Stimulated activated CD4-positive, alpha-beta T cell treated with anti-CD3 and anti-CD28 coated beads, Interleukin-1b, Interleukin-23, amount 100 ng/mL, for 48 hours (primary cell): Measurements from ENCODE around the gene LIMS2.

Experiments used
- DNase-seq: peaks from one replicate; pipeline ENCODE4 v3.0.0-alpha.2; 2020

Gene LIMS2

DNA sequence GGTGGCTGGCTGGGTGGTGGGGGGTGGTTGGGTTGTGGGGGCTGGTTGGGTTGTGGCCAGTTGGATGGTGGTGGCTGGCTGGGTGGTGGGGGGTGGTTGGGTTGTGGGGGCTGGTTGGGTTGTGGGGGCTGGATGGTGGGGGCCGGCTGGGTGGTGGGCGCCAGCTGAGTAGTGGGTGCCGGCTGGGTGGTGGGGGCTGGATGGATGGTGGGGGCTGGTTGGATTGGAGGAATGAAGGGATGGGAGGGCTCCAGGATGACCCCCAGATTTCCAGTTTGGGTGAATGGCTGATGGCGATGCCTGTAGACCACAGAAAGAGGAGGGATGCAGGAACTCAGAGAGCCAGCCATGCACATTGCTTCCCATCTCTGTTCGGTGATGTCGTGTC is 56.1 kb downstream of the LIMS2 start:
- DNase-seq: no peak

DNA sequence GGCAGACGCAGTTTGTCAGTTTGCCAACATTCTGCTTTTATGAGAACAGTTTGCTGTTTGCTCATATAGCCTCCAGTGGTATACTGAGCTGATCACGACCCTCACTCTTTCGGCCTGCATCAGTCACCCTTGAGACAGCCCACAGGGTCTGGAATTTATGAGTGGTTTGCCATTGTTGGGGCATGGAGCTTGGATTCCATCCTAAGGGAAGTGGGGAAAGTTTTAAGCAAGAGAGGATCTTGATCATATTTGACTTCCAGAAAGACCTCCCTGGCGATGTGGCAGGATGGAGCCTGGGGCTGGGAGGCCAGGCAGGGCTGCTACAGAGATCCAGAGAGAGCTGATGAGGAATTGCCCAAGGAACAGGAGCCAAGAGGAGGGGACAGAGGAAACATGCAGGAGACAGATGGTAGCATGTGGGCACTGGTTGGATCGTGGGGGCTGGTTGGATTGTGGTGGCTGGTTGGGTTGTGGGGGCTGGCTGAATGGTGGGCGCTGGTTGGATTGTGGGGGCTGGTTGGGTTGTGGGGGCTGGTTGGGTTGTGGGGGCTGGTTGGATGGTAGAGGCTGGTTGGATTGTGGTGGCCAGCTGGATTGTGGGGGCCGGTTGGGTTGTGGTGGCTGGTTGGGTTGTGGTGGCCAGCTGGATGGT is 56.7 kb downstream of the LIMS2 start:
- DNase-seq: no peak

DNA sequence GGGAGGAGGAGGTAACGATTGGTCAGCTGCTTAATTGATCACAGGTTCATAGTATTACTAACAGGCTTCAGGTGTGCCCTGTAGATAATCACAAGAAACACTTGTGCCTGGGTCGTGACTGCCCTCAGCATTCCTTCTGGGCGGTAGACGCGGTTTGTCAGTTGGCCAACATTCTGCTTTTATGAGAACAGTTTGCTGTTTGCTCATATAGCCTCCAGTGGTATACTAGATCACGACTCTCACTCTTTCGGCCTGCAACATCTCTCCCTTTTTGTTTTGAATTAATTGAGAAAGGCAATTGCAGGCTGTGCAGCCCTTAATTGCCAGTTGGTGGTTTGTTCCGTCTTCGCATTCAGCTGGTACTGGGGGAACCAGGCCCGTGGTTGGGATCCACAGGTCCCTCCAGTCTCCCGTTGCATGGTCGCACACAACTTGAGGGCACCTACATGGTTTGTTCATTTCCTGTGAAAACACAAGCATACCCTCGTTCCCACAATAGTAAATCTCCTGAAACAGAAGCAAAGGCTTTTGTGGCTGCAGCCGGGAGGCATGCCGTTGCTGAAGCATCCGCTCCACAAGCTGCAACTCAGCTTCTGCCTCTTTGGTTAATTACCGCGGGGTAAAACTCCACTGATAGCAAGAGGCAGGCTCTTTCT is 59.7 kb downstream of the LIMS2 start:
- DNase-seq: no peak

DNA sequence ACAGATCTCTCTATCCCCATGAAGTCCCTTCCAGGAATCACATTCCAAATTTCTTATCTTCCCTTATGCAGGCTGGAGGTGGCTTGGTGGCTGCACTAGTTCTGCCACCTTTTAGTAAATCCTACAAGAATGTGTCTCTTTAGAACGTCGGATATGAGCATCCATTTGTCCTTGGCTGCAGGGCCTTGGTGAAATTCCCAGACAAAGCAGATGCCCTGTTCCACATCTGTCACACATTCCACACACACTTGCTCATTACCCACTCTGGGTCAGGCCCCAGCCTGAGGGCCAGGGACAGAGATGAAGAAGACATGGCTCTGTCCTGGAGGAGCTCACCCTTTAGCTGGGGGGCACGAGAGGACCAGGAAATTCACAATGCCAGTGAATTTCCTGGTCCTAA is 60.6 kb downstream of the LIMS2 start:
- DNase-seq: no peak

DNA sequence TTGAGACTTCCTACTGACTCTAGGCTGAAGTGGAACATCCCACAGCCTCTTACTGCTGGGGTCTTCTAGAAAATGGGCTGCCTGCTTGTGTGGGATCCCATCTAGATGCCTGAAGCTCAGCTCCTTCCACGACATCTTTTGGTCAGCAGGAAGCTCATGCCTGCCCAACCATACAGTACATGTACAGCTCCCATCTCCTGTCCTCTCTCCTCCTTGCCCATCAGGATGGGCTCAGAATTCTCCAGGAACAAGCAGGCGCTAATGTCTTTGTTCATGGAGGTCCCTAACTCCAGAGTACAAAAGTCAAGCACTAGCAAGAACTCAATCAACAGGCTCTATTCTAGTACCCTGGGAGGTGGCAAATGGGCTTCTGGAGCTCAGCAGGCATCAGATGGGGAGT is 61.1 kb downstream of the LIMS2 start:
- DNase-seq: no peak

DNA sequence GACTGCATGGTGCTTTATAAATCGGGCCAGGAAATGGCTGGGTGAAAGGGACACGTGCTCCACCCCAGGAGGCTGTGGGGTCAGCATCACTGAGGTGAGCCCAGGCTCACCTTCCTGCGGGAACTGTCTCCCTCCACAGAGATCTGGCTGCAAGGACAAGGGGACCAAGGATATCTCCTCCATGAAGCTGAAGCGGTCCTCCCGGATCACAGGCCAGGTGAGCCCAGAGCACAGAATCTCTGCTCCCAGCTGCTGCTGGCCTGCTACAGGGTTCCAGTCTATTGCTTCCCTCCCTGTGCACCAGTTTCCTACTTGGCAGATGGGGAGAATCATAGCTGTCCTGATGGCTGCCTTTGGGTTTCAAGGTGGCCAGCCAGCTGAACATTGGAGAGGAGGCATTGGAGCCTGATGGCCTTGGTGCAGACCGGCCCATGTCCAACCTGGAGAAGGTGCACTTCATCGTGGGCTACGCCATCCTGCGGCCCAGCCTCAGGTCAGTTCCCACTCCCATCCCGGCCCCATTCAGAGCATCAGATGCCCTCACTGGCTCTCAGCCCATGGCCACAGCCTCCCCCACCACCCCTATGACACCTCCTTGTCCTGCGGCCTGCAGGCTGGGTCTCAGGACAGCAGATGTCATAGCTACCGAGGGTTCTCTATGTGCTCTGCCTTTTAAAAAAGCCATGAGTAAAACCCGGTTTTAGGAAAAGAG is 63.1 kb downstream of the LIMS2 start:
- no peak for DNase-seq

DNA sequence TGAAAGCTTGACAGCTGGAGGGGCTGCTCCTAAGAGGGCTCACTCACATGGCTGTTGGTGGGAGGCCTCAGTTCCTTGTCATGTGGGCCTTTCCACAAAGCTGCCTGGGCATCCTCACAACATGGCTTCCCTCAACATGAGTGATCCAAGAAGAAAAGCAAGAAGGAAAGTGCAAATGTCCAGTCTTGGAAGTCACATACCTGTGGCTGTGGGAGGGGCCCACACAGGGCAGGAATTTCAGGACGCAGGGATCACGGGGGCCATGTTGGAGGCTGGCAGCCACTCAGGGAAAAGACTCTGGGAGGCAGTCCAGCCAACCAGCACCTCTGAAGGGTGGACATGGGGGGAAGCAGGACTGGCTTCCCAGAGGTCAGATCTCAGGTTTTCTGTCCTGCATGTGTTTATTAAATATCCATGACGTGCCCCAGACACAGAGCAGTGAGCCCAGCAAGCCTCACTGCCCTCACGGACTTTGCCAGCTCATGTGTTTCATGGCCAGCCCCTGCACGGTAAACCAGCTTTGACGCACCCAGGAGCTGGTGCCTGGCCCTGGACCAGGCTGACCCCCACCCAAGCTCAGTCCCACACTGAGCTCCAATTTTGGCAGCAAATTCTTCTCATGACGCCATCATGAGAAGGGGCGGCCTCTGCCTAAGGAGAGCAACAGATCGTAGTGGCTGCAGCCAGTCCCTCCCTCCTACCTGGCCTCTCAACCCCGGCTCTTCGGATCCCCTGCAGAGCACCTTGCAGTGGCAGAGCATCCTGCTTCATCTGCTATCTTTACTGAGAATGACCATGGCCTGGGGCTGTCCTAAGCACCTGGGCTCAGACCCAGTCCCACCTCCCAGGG is 64.0 kb downstream of the LIMS2 start:
- DNase-seq: no peak

DNA sequence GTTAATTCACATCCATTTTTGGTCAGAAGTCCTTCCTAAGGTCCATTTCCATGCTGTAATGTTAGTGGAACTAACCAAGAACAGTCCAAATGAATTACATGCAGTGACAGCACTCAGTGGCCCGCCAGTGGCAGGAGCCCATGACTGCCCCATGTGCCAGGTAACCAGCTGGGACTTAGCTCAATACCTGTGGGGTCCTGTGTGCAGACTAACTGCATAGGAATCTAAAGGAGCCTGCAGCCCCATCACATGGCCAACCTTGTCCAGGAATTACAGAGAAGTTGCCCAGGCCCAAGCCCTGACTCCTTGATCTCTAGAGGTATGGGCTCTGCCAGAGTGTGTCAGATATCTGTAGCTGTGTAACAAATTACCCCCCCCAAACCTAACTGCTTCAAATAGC is 64.8 kb downstream of the LIMS2 start:
- no peak for DNase-seq

DNA sequence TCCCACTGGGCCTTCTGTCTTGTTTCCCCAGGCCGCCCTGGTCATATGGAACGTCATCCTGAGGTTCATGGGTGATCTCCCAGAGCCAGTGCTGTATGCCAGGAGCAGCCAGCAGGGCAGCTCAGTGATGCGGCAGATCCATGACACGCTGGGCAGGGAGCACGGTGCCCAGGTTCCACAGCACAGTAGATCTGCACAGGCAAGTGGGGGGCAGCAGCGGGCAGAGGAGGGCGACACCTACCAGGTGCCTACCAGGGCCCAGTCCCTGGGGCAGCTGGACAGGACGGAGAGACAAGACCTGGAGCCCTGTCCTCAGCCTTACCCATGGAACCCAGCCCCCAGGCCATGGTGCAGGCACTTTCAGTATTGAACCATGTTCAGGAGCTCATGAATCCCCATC is 65.5 kb downstream of the LIMS2 start:
- no peak for DNase-seq

DNA sequence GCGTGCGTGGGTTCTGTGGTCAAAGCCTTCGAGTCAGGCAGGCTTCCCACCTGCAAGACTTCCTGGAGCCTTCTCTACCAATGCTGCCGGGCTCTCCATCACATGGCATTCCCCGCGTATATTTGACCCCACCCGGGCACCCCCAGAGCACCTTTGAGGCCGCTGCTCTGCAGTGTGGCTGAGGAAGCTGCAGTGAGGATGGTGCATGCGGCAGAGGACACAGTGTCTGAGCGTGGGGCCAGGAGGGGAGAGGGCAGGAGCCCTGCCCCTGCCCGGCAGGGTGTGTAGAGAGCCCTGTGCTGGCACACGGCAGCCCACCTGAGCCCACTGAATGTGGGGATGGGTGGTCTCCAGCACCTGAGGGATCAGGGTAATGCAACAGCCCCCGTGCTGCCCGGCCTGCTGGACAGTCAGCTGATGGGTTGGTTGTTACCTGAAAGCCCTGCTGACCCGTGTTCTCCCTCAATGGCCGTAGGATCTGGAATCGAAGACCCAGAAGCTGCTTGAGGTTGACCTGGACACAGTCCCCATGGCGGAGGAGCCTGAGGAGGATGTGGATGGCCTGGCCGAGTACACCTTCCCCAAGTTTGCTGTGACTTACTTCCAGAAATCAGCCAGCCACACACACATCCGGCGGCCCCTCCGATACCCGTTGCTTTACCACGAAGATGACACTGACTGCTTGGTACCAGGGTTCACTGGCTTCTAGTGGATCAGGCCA is 66.1 kb downstream of the LIMS2 start:
- DNase-seq: no peak

DNA sequence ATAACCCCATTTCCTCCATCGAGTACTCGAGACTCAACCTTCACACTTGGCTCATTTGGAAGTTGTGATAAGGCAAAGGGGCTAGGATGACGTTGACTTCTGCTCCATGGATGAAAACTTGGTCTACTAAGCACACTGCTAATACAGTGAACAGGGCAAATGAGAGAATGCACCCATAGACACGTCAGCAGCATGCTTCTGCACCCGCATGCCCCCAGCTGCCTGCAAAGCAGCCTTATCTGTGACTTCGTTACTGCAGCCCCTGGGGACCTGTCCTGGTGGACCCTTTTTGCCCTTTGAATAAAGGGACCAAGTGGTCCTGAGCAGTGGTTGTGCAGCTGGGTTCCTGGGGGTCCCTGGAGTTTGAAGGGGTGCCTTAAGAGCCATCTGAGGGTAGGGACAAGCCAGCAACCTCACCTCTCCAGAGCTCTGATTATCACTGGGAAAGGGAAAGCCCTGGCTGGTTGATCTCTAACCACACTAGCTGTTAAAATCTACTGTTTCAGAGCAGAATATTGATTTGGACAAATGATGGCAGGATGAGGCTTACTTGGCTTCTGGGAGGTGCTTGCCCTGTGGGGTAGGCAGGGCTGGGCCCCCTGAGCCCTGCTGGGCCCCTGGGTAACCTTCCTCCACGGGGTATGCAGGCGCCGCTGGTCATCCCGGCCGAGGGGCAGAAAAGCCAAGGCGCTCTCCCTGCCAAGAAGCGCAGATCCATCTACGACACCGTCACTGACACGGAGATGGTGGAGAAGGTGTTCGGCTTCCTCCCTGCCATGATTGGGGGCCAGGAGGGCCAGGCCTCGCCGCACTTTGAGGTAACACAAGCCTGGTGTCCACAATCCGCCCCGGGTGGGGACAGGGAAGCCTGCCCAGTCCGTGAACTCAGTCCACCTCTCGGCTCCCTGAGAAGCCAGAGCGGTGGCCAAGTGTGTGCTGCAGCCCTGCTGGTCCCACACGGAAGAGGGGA is 67.0 kb downstream of the LIMS2 start:
- DNase-seq: no peak

DNA sequence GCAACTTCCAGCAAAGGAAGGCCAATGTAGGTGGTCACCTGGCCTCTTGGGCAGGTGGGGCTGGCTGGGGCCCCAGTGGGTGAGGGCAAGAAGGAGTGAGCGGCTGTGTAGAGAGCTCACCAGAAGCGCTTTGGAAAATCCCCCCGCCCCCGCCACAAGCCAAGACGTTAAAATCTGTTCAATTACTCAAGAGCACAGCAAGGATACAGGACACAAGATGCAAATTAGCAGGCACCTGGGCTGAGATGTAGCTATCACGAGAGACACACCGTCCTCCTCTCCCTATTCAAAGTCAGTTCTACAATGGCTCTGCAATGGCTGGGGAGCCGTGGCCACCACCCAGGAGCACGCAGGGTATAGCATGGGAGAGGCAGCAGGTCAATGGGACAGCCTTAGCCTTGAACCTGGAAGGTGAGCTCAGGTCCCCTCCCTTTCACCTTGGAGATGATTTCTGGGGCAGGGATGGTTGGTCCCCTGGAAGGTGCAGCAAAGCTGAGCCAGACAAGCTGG is 67.9 kb downstream of the LIMS2 start:
- DNase-seq: no peak

DNA sequence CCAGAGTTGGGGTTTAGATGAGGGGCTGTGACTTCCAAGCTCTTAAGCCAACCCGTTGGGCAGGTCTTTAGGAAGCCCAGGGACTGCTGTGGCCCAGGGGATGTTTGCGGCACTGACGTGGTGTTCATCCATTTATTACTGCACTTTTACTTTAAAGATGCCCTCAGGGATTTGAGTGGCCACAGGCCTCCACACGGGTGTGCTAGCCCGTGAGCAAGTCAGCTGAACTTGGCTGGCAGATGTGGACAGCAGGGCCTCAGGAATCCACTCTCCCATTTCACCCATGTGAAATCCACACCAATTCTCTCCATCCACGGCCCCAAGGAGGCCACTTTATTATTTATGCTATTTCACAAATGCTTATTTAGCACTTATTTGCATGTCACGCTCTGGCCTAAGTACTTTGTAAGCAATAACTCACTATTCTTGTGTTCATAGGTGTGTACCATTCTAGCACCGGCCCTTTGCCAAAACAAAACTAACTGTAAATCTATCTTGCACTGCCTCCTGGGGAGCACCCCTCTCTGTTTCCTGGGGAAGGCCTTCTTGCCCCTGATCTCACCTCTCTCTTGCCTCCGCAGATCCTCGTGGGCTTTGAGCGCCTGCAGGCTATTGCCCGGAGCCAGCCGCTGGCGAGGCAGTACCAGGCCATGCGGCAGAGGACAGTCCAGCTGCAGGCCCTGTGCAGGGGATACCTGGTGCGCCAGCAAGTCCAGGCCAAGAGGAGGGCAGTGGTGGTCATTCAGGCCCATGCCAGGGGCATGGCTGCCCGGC is 68.5 kb downstream of the LIMS2 start:
- no peak for DNase-seq

DNA sequence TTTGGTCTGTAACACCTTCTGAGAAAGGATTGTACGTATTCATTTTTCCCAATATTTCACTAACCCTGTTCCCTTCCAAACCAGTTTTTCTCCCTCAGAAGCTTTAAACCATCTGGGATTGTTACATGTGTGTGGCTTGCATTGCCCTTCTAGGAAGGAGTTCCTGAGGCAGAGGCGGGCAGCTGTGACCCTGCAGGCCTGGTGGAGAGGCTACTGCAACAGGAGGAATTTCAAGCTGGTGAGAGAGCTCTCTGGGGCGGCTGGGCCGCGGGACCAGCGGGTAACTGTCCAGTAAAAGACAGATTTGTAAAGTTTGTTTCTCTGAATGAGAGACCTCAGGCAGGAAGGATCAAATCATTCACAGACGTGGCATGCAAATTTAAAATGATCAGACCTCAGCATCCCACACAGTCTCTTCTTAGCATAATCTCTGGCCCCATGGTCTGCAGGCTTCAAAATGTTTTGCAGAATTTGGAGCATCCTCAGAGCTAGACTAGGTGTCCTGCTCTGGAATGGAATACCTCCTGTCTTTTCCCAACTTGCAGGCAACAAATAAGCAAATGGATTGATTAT is 69.6 kb downstream of the LIMS2 start:
- no peak for DNase-seq

DNA sequence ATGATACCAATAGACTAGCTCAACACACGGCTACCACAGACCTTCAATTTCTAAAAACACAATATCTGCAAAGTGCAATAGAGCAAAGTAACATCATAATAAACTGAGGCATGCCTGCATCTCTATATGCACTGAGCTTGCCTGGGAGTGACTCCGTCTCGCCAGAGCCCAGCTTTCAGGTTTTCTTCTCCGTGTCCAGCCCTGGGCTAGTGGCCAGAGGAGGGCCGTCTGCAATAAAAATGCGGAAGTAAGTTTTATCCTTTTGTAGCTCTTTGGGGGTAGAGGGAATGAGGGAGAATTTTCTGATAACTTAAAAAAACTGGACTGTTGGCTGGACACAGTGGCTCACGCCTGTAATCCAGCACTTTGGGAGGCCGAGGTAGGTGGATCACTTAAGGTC is 70.3 kb downstream of the LIMS2 start:
- DNase-seq: no peak

DNA sequence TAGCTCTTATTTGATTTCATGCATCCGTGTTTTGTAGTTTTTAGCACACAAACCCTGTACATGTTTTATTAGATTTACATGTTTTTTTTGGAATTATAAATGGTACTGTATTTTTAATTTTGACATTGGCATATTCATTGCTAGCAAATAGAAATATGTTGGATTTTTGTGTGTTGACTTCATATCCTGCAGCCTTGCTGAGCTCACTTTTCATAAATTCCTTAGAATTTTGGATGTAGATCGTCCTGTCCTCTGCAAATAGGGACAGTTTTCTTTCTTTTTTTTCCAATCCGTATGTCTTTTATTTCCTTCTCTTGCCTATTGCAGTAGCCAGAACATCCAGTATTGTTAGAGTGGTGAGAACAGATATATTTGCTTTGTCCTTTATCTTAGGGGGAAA is 76.1 kb downstream of the LIMS2 start:
- DNase-seq: no peak

DNA sequence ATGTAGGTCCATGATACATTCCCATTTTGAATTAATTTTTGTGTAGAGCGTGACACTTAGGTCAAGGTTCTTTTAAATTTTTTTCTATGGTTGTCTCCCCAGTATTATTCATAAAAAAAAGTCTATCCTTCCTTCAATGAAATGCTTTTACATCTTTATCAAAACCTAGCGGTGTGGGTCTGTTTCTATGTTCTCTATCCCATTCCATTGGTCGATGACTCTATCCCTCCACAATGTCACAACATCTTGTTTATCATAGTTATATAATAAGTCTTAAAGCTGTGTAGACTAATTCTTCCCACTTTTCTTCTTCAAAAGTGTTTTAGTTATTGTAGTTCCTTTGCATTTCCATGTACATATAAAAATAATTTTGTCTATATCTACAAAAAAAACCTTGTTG is 76.6 kb downstream of the LIMS2 start:
- DNase-seq: no peak

DNA sequence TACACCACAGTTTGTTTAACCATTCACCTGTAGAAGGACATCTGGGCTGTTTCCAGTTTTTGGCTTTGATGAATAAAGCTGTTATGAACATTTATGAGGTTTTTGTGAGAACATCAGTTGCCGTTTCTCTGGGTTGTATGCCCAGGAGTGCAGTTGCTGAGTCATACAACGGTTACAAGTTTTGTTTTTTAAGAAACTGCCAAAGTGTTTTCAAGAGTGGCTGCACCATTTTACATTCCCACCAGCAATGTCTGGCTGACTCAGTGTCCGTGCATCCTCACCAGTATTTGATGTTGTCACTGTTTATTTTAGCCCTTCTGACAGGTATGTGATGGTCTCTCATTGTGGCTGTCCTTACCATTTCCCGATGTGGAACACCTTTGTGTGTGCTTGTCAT is 77.3 kb downstream of the LIMS2 start:
- DNase-seq: no peak

DNA sequence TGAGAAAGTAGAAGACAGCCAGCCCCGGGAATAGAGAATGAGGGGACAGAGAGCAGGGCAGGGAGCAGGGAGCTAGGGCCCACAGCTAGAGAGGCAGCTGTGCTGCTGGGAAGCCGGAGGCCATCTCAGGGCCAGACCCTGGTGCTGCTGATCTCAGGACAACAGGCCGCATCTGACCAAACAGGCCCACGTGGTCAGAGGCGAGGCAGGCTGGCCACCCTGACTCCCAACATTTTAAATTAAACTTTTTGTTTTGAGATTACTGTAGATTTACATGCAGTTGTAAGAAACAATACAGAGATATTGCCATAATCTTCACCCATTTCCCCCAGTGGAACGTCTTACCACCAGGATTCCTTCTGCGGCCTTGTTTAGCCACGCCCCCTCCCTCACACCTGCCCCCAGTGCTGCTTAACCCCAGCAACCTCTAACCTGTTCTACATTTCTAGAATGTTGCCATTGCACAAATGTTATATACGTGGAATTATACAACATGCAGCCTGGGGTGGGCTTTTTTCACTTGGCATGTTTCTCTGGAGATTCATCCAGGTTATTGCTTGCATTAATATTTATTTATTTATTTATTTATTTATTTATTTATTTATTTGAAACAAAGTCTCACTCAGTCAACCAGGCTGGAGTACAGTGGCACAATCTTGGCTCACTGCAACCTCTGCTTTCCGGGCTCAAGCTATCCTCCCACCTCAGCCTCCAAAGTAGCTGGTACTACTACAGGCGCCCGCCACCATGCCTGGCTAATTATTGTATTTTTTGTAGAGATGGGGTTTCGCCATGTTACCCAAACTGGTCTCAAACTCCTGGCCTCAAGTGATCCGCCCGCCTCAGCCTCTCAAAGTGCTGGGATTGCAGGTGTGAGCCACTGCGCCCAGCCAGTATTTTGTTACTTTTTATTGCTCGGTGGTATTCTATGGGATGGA is 78.0 kb downstream of the LIMS2 start:
- no peak for DNase-seq
